ENCODE measurements around the gene CARM1. TPM values are rescaled to one million over a fixed set of nuclear protein-coding genes. Genes with fewer than 3 reads are reported as not detected.

Gene CARM1
- total RNA-seq, 3 donors from 2014 or later (not counting 1 experiment from before 2014, with no cell fraction given) = 13.4 to 21.3 (median 19.8) TPM

DNA sequence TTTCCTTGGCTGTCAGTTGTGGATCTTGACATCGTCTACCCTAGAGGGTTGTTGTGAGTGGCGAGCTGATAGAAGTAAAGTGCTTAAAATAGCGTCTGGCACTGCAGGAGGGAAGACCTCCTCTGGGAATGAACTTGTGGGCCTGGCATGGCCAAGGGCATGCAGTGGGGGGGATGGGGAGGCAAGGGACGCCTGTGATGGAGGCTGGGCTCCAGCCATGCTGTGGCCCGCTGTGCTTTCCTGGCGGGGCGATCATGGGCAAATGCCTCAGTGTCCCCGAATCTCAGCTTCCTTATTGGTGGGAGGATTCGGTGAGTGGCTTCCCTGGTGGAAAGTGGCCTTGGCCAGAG lies 10.7 kb downstream of the CARM1 start:
- Histone ChIP-seq H3K4me1 (ENCODE audit: control insufficient read depth, insufficient read depth, low read length) (peaks cover 16% of the 10 kb centered on the region), H3K36me3 (ENCODE audit: control insufficient read depth, insufficient read depth, low read length) (no peaks in the 10 kb centered on the region), H3K4me3 (ENCODE audit: low read length) (no peak overlapping the region), H3K27ac (ENCODE audit: low read length) (no peak overlapping the region), H3K9me3 (ENCODE audit: control insufficient read depth, insufficient read depth, low read length) (no peaks in the 10 kb centered on the region), H3K27me3 (ENCODE audit: control insufficient read depth, insufficient read depth, low read length) (no peaks in the 10 kb centered on the region)
- no peak for DNase-seq
- peaks cover 7 to 12% of the 10 kb centered on the region in 2 donors for H3K4me1 Mint-ChIP-seq
- no peaks in the 10 kb centered on the region for H3K36me3 Mint-ChIP-seq
- intact Hi-C loops (cut with micrococcal nuclease) = no loop called here
- 97% methylated on average over 9 of the region's 9 CpGs for WGBS (ENCODE audit: insufficient coverage)
- H3K27me3 Mint-ChIP-seq (ENCODE audit: low read depth in 2 of 2) = no peaks in the 10 kb centered on the region
- H3K9me3 Mint-ChIP-seq = no peaks in the 10 kb centered on the region
- ATAC-seq = no peak
- no peak overlapping the region for H3K27ac Mint-ChIP-seq
- TF ChIP-seq, protein P1, sequence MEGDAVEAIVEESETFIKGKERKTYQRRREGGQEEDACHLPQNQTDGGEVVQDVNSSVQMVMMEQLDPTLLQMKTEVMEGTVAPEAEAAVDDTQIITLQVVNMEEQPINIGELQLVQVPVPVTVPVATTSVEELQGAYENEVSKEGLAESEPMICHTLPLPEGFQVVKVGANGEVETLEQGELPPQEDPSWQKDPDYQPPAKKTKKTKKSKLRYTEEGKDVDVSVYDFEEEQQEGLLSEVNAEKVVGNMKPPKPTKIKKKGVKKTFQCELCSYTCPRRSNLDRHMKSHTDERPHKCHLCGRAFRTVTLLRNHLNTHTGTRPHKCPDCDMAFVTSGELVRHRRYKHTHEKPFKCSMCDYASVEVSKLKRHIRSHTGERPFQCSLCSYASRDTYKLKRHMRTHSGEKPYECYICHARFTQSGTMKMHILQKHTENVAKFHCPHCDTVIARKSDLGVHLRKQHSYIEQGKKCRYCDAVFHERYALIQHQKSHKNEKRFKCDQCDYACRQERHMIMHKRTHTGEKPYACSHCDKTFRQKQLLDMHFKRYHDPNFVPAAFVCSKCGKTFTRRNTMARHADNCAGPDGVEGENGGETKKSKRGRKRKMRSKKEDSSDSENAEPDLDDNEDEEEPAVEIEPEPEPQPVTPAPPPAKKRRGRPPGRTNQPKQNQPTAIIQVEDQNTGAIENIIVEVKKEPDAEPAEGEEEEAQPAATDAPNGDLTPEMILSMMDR (IDR thresholded peaks at IDR 0.05) = no peak
- no peak overlapping the region for H3K4me3 Mint-ChIP-seq

DNA sequence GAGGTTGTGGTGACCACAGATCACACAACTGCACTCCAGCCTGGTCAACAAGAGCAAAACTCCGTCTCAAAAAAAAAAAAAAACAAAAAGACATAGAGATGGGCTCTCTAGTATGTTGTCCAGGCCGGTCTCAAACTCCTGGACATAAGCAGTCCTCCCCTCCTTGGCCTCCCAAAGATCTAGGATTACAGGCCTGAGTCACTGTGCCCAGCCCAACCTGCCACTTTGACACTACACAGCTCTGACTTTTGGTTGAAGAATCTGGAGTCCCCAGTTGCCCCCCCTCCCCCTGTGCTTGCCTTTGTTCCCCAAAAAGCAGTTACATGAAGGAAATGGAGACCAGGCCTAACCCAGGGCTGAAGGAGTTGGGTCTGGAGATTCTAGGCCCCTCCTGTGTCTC lies 12.9 kb downstream of the CARM1 start:
- intact Hi-C loops (cut with micrococcal nuclease) = no loop called here
- Mint-ChIP-seq H3K27me3 (ENCODE audit: low read depth in 2 of 2) (no peaks in the 10 kb centered on the region), H3K4me3 (no peak overlapping the region), H3K9me3 (no peaks in the 10 kb centered on the region), H3K27ac (no peak overlapping the region), H3K36me3 (no peaks in the 10 kb centered on the region), H3K4me1 (peaks cover 2 to 5% of the 10 kb centered on the region in 2 donors)
- no peak for ATAC-seq
- no peak for DNase-seq
- no peak overlapping the region for H3K4me3 ChIP-seq (ENCODE audit: low read length)
- H3K4me1 ChIP-seq (ENCODE audit: control insufficient read depth, insufficient read depth, low read length) = peaks cover 3% of the 10 kb centered on the region
- TF ChIP-seq, protein P1 (IDR thresholded peaks at IDR 0.05) = no peak
- no peaks in the 10 kb centered on the region for H3K36me3 ChIP-seq (ENCODE audit: control insufficient read depth, insufficient read depth, low read length)
- H3K27me3 ChIP-seq (ENCODE audit: control insufficient read depth, insufficient read depth, low read length) = no peaks in the 10 kb centered on the region
- no peaks in the 10 kb centered on the region for H3K9me3 ChIP-seq (ENCODE audit: control insufficient read depth, insufficient read depth, low read length)
- no peak overlapping the region for H3K27ac ChIP-seq (ENCODE audit: low read length)
- WGBS (ENCODE audit: insufficient coverage) = 92% methylated on average over 2 of the region's 2 CpGs

DNA sequence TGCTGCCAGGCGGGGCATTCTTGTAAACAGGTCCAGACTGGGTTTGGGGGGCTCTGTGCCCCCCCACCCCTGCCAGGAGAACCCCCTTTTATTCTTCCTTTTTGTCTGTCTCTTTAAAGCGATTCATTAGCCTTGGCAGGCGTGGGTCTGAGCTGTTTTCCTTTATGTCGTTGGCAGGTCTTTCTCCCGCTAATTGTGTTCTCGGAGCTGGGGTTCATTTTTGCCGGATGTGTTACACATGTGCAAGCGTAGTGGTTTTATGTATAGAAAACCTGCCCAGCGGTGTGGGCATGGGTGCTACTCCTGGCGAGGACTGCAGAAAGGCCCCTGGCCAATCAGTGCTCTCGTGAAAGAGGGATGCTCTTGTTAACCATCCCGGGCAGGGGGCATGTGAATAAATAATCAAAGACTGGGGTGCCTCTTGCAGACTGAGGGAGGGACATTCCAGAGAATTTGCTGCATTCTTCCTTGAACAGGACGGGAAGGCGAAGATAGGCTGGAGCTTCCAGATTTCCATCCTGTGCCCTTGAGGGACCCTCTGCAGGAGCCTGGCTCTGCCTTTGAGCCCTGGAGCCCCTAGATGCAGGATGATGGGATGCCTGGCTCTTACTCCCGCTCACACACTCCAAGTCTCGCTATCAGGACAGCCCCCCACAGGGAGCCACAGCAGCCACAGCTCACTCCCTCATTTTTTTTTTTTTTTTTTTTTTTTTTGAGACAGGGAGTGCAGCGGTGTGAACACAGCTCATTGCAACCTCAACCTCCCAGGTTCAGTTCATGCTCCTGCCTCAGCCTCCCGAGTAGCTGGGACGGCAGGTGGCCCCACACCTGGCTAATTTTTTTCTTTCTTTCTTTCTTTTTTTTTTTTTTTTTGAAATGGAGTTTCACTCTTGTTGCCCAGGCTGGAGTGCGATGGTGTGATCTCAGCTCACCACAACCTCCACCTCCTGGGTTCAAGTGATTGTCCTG lies 14.1 kb downstream of the CARM1 start:
- H3K4me3 Mint-ChIP-seq = no peak overlapping the region
- no peak overlapping the region for H3K27ac Mint-ChIP-seq
- no peaks in the 10 kb centered on the region for H3K9me3 ChIP-seq (ENCODE audit: control insufficient read depth, insufficient read depth, low read length)
- H3K27ac ChIP-seq (ENCODE audit: low read length) = no peak overlapping the region
- no peaks in the 10 kb centered on the region for H3K36me3 Mint-ChIP-seq
- DNase-seq = no peak
- H3K9me3 Mint-ChIP-seq = no peaks in the 10 kb centered on the region
- no peaks in the 10 kb centered on the region for H3K27me3 Mint-ChIP-seq (ENCODE audit: low read depth in 2 of 2)
- no peak overlapping the region for H3K4me3 ChIP-seq (ENCODE audit: low read length)
- no peaks in the 10 kb centered on the region for H3K27me3 ChIP-seq (ENCODE audit: control insufficient read depth, insufficient read depth, low read length)
- no peak for ATAC-seq
- WGBS (ENCODE audit: insufficient coverage) = 93% methylated on average over 16 of the region's 20 CpGs
- intact Hi-C loops (cut with micrococcal nuclease) = no loop called here
- no peaks in the 10 kb centered on the region for H3K36me3 ChIP-seq (ENCODE audit: control insufficient read depth, insufficient read depth, low read length)
- no peaks in the 10 kb centered on the region for H3K4me1 ChIP-seq (ENCODE audit: control insufficient read depth, insufficient read depth, low read length)
- TF ChIP-seq, protein P1 (IDR thresholded peaks at IDR 0.05) = no peak
- H3K4me1 Mint-ChIP-seq = peaks cover 0 to 4% of the 10 kb centered on the region in 2 donors

Measured in natural killer cell (primary cell).